Natural killer cell (primary cell): ENCODE results near the gene ADAM10. TPM values are rescaled to one million over a fixed set of nuclear protein-coding genes. Genes with fewer than 3 reads are reported as not detected.
"Not testable (repeated sequence)": the region's sequence is repeated elsewhere in the genome, so short reads cannot be mapped to it uniquely, and the experiment has no call there.

Experiments used
- ATAC-seq, 3 donors: fragments of 150-1000 bp in 2 of 3; fragments of 200-7000 bp in 1 of 3; cut with Tn5 transposase; 1 replicate in 1 of 3; 2 replicates in 2 of 3; pipeline ENCODE4 v1.10.0; 2021; ENCODE audit warnings: mild to moderate bottlenecking in 2 of 3, moderate library complexity in 2 of 3
- DNase-seq, 2 donors: peaks; one replicate each; pipeline versions ENCODE4 v3.0.0 to v3.0.0-alpha.2; 2013 to 2021; ENCODE audit warnings: mixed read lengths in 1 of 2
- H3K27ac ChIP-seq: one replicate; pipeline ENCODE4 v1.5.1; 2013; ENCODE audit warnings: mild to moderate bottlenecking, low read length
- H3K27me3 ChIP-seq: one replicate; pipeline ENCODE4 v1.6.1; 2013; ENCODE audit warnings: low read length; ENCODE audit not compliant: control insufficient read depth, insufficient read depth
- H3K36me3 ChIP-seq: one replicate; pipeline ENCODE4 v1.6.1; 2013; ENCODE audit warnings: low read length; ENCODE audit not compliant: control insufficient read depth, insufficient read depth
- H3K4me1 ChIP-seq: one replicate; pipeline ENCODE4 v1.6.1; 2013; ENCODE audit warnings: low read length; ENCODE audit not compliant: control insufficient read depth, insufficient read depth
- H3K4me3 ChIP-seq: one replicate; pipeline ENCODE4 v1.5.1; 2013; ENCODE audit warnings: low read length
- H3K9me3 ChIP-seq: one replicate; pipeline ENCODE4 v1.6.1; 2013; ENCODE audit warnings: low read length; ENCODE audit not compliant: control insufficient read depth, insufficient read depth
- H3K27ac Mint-ChIP-seq, 2 donors: one replicate each; pipeline ENCODE4 v1.8.0; 2022; ENCODE audit warnings: mild to moderate bottlenecking in 2 of 2, mixed read lengths in 2 of 2, moderate library complexity in 1 of 2
- H3K27me3 Mint-ChIP-seq, 2 donors: one replicate each; pipeline ENCODE4 v1.8.0; 2022; ENCODE audit warnings: low read depth in 2 of 2, mixed read lengths in 2 of 2
- H3K36me3 Mint-ChIP-seq: one replicate; pipeline ENCODE4 v1.8.0; 2022; ENCODE audit warnings: mixed read lengths
- H3K4me1 Mint-ChIP-seq, 2 donors: one replicate each; pipeline ENCODE4 v1.8.0; 2022; ENCODE audit warnings: mixed read lengths in 2 of 2
- H3K4me3 Mint-ChIP-seq: one replicate; pipeline ENCODE4 v1.8.0; 2022; ENCODE audit warnings: mild to moderate bottlenecking, moderate library complexity, mixed read lengths
- H3K9me3 Mint-ChIP-seq, 2 donors: one replicate each; pipeline ENCODE4 v1.8.0; 2022; ENCODE audit warnings: mixed read lengths in 2 of 2
- CTCF ChIP-seq: fragments of 200-600 bp; IDR thresholded peaks from one replicate; pipeline ENCODE4 v1.8.0; 2022; ENCODE audit warnings: antibody characterized with exemption
- WGBS: methylation state at CpG from one replicate; pipeline ENCODE4 v1.1.7; 2013; ENCODE audit warnings: missing lambda C conversion rate; ENCODE audit not compliant: insufficient coverage; 5-methylcytosine and 5-hydroxymethylcytosine counted together
- intact Hi-C: fragments of 100-400 bp; cut with micrococcal nuclease; formaldehyde crosslinking; loops from one replicate; pipeline ENCODE4 v1.14.2; 2022
- total RNA-seq, 4 donors: library from RNA; stranded (reverse); fragments of 120-200 nt in 1 of 4; gene quantifications; one replicate each; pipeline versions ENCODE4 v1.2.3 to v1.2.4, GENCODE V29; 2013 to 2022

Gene ADAM10
- total RNA-seq, 3 donors from 2014 or later (not counting 1 experiment from before 2014, with no cell fraction given), result 223 to 297 (median 259) TPM

GRCh38 chr15:58627701-58628100 lies 121.8 kb downstream of the ADAM10 start:
- H3K4me3 ChIP-seq, result no peak overlapping the region
- intact Hi-C loops, result no loop called here
- 13% methylated on average over 1 of the region's 1 CpG for WGBS
- no peaks in the 10 kb centered on the region for H3K27me3 ChIP-seq
- H3K36me3 Mint-ChIP-seq, result peaks cover 14% of the 10 kb centered on the region
- peak overlapping the region; percentile 97 to 99 for H3K27ac Mint-ChIP-seq
- peaks cover 27% of the 10 kb centered on the region for H3K36me3 ChIP-seq
- ATAC-seq, result peak in 1 of 3 donors; percentile 12
- H3K27ac ChIP-seq, result peak overlapping the region; percentile 97
- no peaks in the 10 kb centered on the region for H3K9me3 ChIP-seq
- peaks cover 68 to 69% of the 10 kb centered on the region in 2 donors for H3K4me1 Mint-ChIP-seq
- no peaks in the 10 kb centered on the region for H3K27me3 Mint-ChIP-seq
- H3K4me3 Mint-ChIP-seq, result peak overlapping the region; percentile 92
- DNase-seq, result peak in 1 of 2 donors; percentile 40
- H3K9me3 Mint-ChIP-seq, result peaks cover 0 to 3% of the 10 kb centered on the region in 2 donors
- H3K4me1 ChIP-seq, result peaks cover 14% of the 10 kb centered on the region
- TF ChIP-seq CTCF, result no peak

GRCh38 chr15:58627046-58627445 lies 122.5 kb downstream of the ADAM10 start:
- Histone ChIP-seq H3K9me3 (no peaks in the 10 kb centered on the region), H3K27me3 (no peaks in the 10 kb centered on the region), H3K4me1 (peaks cover 14% of the 10 kb centered on the region), H3K4me3 (no peak overlapping the region), H3K36me3 (peaks cover 22% of the 10 kb centered on the region), H3K27ac (peak overlapping the region; percentile 97)
- peaks cover 0 to 3% of the 10 kb centered on the region in 2 donors for H3K9me3 Mint-ChIP-seq
- ATAC-seq, result peak in 1 of 3 donors; percentile 23
- 27% methylated on average over 1 of the region's 2 CpGs for WGBS
- peak overlapping the region; percentile 97 to 99 for H3K27ac Mint-ChIP-seq
- no peak for TF ChIP-seq CTCF
- peaks cover 75 to 76% of the 10 kb centered on the region in 2 donors for H3K4me1 Mint-ChIP-seq
- peak in 1 of 2 donors; percentile 30 for DNase-seq
- intact Hi-C loops, result no loop called here
- H3K4me3 Mint-ChIP-seq, result peak overlapping the region; percentile 92
- no peaks in the 10 kb centered on the region for H3K27me3 Mint-ChIP-seq
- peaks cover 14% of the 10 kb centered on the region for H3K36me3 Mint-ChIP-seq

GRCh38 chr15:58626378-58626777 lies 123.1 kb downstream of the ADAM10 start:
- Mint-ChIP-seq H3K27me3 (no peaks in the 10 kb centered on the region), H3K4me3 (peak overlapping the region; percentile 66), H3K9me3 (peaks cover 0 to 3% of the 10 kb centered on the region in 2 donors), H3K4me1 (peaks cover 77 to 81% of the 10 kb centered on the region in 2 donors), H3K27ac (peak overlapping the region; percentile 97 to 99), H3K36me3 (peaks cover 14% of the 10 kb centered on the region)
- Histone ChIP-seq H3K27me3 (no peaks in the 10 kb centered on the region), H3K27ac (peak overlapping the region; percentile 65), H3K36me3 (peaks cover 16% of the 10 kb centered on the region), H3K9me3 (no peaks in the 10 kb centered on the region), H3K4me3 (no peak overlapping the region), H3K4me1 (peaks cover 14% of the 10 kb centered on the region)
- no peak for ATAC-seq
- 100% methylated on average over 1 of the region's 3 CpGs for WGBS
- no peak for TF ChIP-seq CTCF
- DNase-seq, result no peak
- intact Hi-C loops, result no loop called here

- WGBS, result no CpG with 5 or more reads among the region's 3 CpGs
- H3K4me3 Mint-ChIP-seq, result peak overlapping the region; percentile 79
- Histone ChIP-seq H3K27me3 (no peaks in the 10 kb centered on the region), H3K4me3 (no peak overlapping the region), H3K27ac (peak overlapping the region; percentile 68), H3K4me1 (peaks cover 21% of the 10 kb centered on the region), H3K9me3 (no peaks in the 10 kb centered on the region), H3K36me3 (peaks cover 28% of the 10 kb centered on the region)
- H3K4me1 Mint-ChIP-seq, result peaks cover 72% of the 10 kb centered on the region in 2 donors
- H3K36me3 Mint-ChIP-seq, result peaks cover 30% of the 10 kb centered on the region
- H3K27me3 Mint-ChIP-seq, result no peaks in the 10 kb centered on the region
- no peak for TF ChIP-seq CTCF
- intact Hi-C loops, result no loop called here
- H3K27ac Mint-ChIP-seq, result peak overlapping the region; percentile 89 to 93
- peaks cover 2 to 3% of the 10 kb centered on the region in 2 donors for H3K9me3 Mint-ChIP-seq
- DNase-seq, result no peak
- peak; percentile 71 to 77 (median 71) for ATAC-seq
Measured at GRCh38 chr15:58622877-58623276, 126.6 kb downstream of the ADAM10 start.

GRCh38 chr15:58620268-58620667 lies 129.2 kb downstream of the ADAM10 start:
- Mint-ChIP-seq H3K36me3 (peaks cover 25% of the 10 kb centered on the region), H3K27ac (peak overlapping the region; percentile 47 to 64), H3K4me1 (peaks cover 62 to 67% of the 10 kb centered on the region in 2 donors)
- H3K27ac ChIP-seq, H3K27me3 ChIP-seq, H3K9me3 ChIP-seq, H3K4me3 Mint-ChIP-seq, intact Hi-C loops, H3K9me3 Mint-ChIP-seq, H3K4me3 ChIP-seq, ATAC-seq, H3K27me3 Mint-ChIP-seq, DNase-seq: not testable (repeated sequence)
- Histone ChIP-seq H3K4me1 (peaks cover 25% of the 10 kb centered on the region), H3K36me3 (peaks cover 11% of the 10 kb centered on the region)
